Spleen (tissue), 11 donors: ENCODE results near the gene ZBTB44. TPM values are rescaled to one million over a fixed set of nuclear protein-coding genes. Genes with fewer than 3 reads are reported as not detected.

ENCODE experiments used
- DNase-seq: peaks from one replicate; pipeline ENCODE4 v3.0.0-alpha.2; 2020
- H3K27ac ChIP-seq, 8 donors: fragments of 200-600 bp; sonication (generic) in 7 of 8; 1 replicate in 4 of 8; 2 replicates in 4 of 8; pipeline versions ENCODE4 v1.5.0 to v1.8.0; 2016 to 2021; ENCODE audit warnings: inconsistent platforms in 4 of 8, mild to moderate bottlenecking in 4 of 8, moderate library complexity in 1 of 8
- H3K27me3 ChIP-seq, 7 donors: fragments of 200-600 bp; sonication (generic) in 6 of 7; replicated peaks in 1 of 7; 1 replicate in 4 of 7; 2 replicates in 3 of 7; pipeline versions ENCODE4 v1.5.0 to v1.8.0; 2016 to 2021; ENCODE audit warnings: inconsistent platforms in 3 of 7, mild to moderate bottlenecking in 1 of 7
- H3K36me3 ChIP-seq, 6 donors: fragments of 200-600 bp; sonication (generic) in 5 of 6; 1 replicate in 4 of 6; 2 replicates in 2 of 6; pipeline versions ENCODE4 v1.5.0 to v1.8.0; 2016 to 2021; ENCODE audit warnings: inconsistent platforms in 2 of 6
- H3K4me1 ChIP-seq, 6 donors: fragments of 200-600 bp; sonication (generic) in 5 of 6; 1 replicate in 3 of 6; 2 replicates in 3 of 6; pipeline versions ENCODE4 v1.5.0 to v1.8.0; 2016 to 2021; ENCODE audit warnings: inconsistent platforms in 3 of 6
- H3K4me3 ChIP-seq, 8 donors: fragments of 200-600 bp; sonication (generic) in 7 of 8; 1 replicate in 4 of 8; 2 replicates in 4 of 8; pipeline versions ENCODE4 v1.5.0 to v1.8.0; 2016 to 2021; ENCODE audit warnings: inconsistent platforms in 4 of 8, mild to moderate bottlenecking in 4 of 8, moderate library complexity in 2 of 8
- H3K9me3 ChIP-seq, 8 donors: fragments of 200-600 bp; sonication (generic) in 7 of 8; 1 replicate in 4 of 8; 2 replicates in 4 of 8; pipeline versions ENCODE4 v1.5.0 to v1.8.0; 2016 to 2021; ENCODE audit warnings: inconsistent platforms in 4 of 8
- CTCF ChIP-seq, 11 experiments: fragments of 200-600 bp in 7 of 11; fragments of 450-650 bp in 4 of 11; sonication (generic) in 4 of 11; IDR thresholded peaks in 8 of 11; conservative IDR thresholded peaks in 3 of 11; 1 replicate in 7 of 11; 2 replicates in 4 of 11; pipeline versions ENCODE4 v1.4.0 to v1.8.0; 2016 to 2021; ENCODE audit warnings: antibody characterized with exemption in 11 of 11, inconsistent platforms in 4 of 11, mild to moderate bottlenecking in 1 of 11
- POLR2A ChIP-seq, 3 donors: fragments of 450-650 bp; IDR thresholded peaks; one replicate each; pipeline ENCODE4 v1.5.1; 2017; ENCODE audit warnings: antibody characterized with exemption in 3 of 3, mild to moderate bottlenecking in 1 of 3
- POLR2AphosphoS5 ChIP-seq, 3 donors: sonication (generic); formaldehyde crosslinking; IDR thresholded peaks; one replicate each; pipeline ENCODE4 v1.5.1; 2017; ENCODE audit warnings: antibody characterized with exemption in 3 of 3
- WGBS, 5 donors: extraction: QIAGEN DNeasy Blood & Tissue Kit in 3 of 5; methylation state at CpG; one replicate each; pipeline versions ENCODE4 v1.1.5 to v1.1.7; 2013 to 2018; 5-methylcytosine and 5-hydroxymethylcytosine counted together
- intact Hi-C: fragments of 100-400 bp; cut with DNase I; formaldehyde crosslinking; loops from one replicate; pipeline ENCODE4 v1.15.0; 2023; ENCODE audit warnings: low total_unique reads
- polyA plus RNA-seq, 3 donors: library from polyadenylated mRNA; stranded (reverse); fragments of 200-250 nt; gene quantifications; one replicate each; pipeline ENCODE4 v1.2.1, GENCODE V29; 2013
- total RNA-seq, 7 donors: library from RNA; depleted of rRNA in 3 of 7; stranded (reverse); fragments of >200 nt in 3 of 7; fragmentation: NEBNext Ultra II Directional in 4 of 7; extraction: Animal tissue kit (Norgen Biotek cat#: 25700) in 4 of 7; gene quantifications; one replicate each; pipeline versions ENCODE4 v1.1.0 to v1.2.1, GENCODE V29; 2016 to 2021
- donor health status: healthy with polysubstance abuse.
- donor health status: DM: no; HTN: no; CAD: no; lungs with moderate emphysema.
- donor health status: DM: no; HTN: no; CAD: no.
- donor health status: Bipolar disorder and iron deficiency.
- donor health status: healthy.
- donor health status: DM: no; HTN: no; CAD: no.
- donor health status: DM: yes; HTN: yes; CAD: no.

The ZBTB44 gene
- total and polyA plus RNA-seq, 10 donors, result 12.4 to 79.6 (median 53.1) TPM

DNA sequence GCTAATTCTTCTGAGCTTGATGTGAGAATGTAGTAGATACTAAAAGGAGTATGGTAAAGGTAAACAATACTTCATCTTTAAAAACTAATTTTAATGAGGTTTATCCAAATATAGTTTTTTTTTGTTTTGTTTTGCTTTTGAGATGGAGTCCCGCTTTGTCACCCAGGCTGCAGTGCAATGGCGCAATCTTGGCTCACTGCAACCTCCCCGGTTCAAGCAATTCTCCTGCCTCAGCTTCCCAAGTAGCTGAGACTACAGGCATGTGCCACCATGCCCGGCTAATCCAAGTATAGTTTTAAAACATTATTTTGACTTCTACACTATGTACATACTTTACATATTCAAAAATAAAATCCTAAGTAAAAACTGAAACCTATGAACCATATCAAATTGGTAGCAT is 4.1 kb downstream of the ZBTB44 start:
- Histone ChIP-seq H3K9me3 (peaks cover 0 to 12% (median under 1%) of the 10 kb centered on the region in 8 donors), H3K27ac (no peak overlapping the region), H3K4me3 (no peak overlapping the region), H3K4me1 (peaks cover 8 to 76% (median 50%) of the 10 kb centered on the region in 6 donors), H3K36me3 (peaks cover 0 to 8% (median 0%) of the 10 kb centered on the region in 6 donors), H3K27me3 (no peaks in the 10 kb centered on the region)
- 63 to 85% (median 68%) methylated on average over 4 of the region's 4 CpGs for WGBS, 5 donors
- intact Hi-C loops, result no loop called here
- TF ChIP-seq CTCF (IDR thresholded peaks at IDR 0.05 in 8 of 11, conservative IDR thresholded peaks at IDR 0.05 in 3 of 11), result no peak
- no peak for TF ChIP-seq POLR2AphosphoS5 (IDR thresholded peaks at IDR 0.05)
- no peak for TF ChIP-seq POLR2A (IDR thresholded peaks at IDR 0.05)
- no peak for DNase-seq

GRCh38 chr11:130308886-130309285 is 5.8 kb downstream of the ZBTB44 start:
- no peak for DNase-seq
- TF ChIP-seq CTCF (IDR thresholded peaks at IDR 0.05 in 8 of 11, conservative IDR thresholded peaks at IDR 0.05 in 3 of 11), result no peak
- TF ChIP-seq POLR2AphosphoS5 (IDR thresholded peaks at IDR 0.05), result no peak
- TF ChIP-seq POLR2A (IDR thresholded peaks at IDR 0.05), result no peak
- peak overlapping the region in 1 of 8 donors; percentile 5 for H3K27ac ChIP-seq
- intact Hi-C loops, result no loop called here
- 79 to 94% (median 88%) methylated on average over 2 of the region's 2 CpGs for WGBS, 5 donors
- peaks cover 8 to 78% (median 47%) of the 10 kb centered on the region in 6 donors for H3K4me1 ChIP-seq
- H3K9me3 ChIP-seq, result peaks cover 0 to 17% (median 4%) of the 10 kb centered on the region in 8 donors
- peaks cover 0 to 8% (median 0%) of the 10 kb centered on the region in 6 donors for H3K36me3 ChIP-seq
- H3K4me3 ChIP-seq, result no peak overlapping the region
- no peaks in the 10 kb centered on the region for H3K27me3 ChIP-seq

- no peak for DNase-seq
- H3K4me1 ChIP-seq, result peaks cover 6 to 73% (median 41%) of the 10 kb centered on the region in 6 donors
- peak overlapping the region in 3 of 8 donors; percentile 41 to 46 (median 44) for H3K27ac ChIP-seq
- 69 to 92% (median 82%) methylated on average over 7 of the region's 7 CpGs for WGBS, 5 donors
- H3K9me3 ChIP-seq, result peaks cover 0 to 17% (median 4%) of the 10 kb centered on the region in 8 donors
- H3K36me3 ChIP-seq, result peaks cover 0 to 8% (median 0%) of the 10 kb centered on the region in 6 donors
- no peak overlapping the region for H3K4me3 ChIP-seq
- intact Hi-C loops, result no loop called here
- TF ChIP-seq POLR2A (IDR thresholded peaks at IDR 0.05) (no peak), POLR2AphosphoS5 (IDR thresholded peaks at IDR 0.05) (no peak), CTCF (IDR thresholded peaks at IDR 0.05 in 8 of 11, conservative IDR thresholded peaks at IDR 0.05 in 3 of 11) (no peak)
- no peaks in the 10 kb centered on the region for H3K27me3 ChIP-seq
Measured at GRCh38 chr11:130308059-130308458, 6.7 kb downstream of the ZBTB44 start.

- intact Hi-C loops, result no loop called here
- H3K9me3 ChIP-seq, result peaks cover 0 to 17% (median 4%) of the 10 kb centered on the region in 8 donors
- no peak overlapping the region for H3K4me3 ChIP-seq
- TF ChIP-seq POLR2A (IDR thresholded peaks at IDR 0.05), result no peak
- no peak for TF ChIP-seq POLR2AphosphoS5 (IDR thresholded peaks at IDR 0.05)
- no peak for TF ChIP-seq CTCF (IDR thresholded peaks at IDR 0.05 in 8 of 11, conservative IDR thresholded peaks at IDR 0.05 in 3 of 11)
- 62 to 77% (median 66%) methylated on average over 2 of the region's 2 CpGs for WGBS, 5 donors
- peaks cover 0 to 17% (median 0%) of the 10 kb centered on the region in 6 donors for H3K36me3 ChIP-seq
- H3K27ac ChIP-seq, result no peak overlapping the region
- DNase-seq, result no peak
- peaks cover 11 to 70% (median 23%) of the 10 kb centered on the region in 6 donors for H3K4me1 ChIP-seq
- no peaks in the 10 kb centered on the region for H3K27me3 ChIP-seq
Measured at GRCh38 chr11:130304651-130305050, 10.1 kb downstream of the ZBTB44 start.
